Activated CD8-positive, alpha-beta T cell treated with anti-CD3 and anti-CD28 coated beads for 36 hours (primary cell): ENCODE data around the gene PSD4. TPM values are rescaled to one million over a fixed set of nuclear protein-coding genes. Genes with fewer than 3 reads are reported as not detected.

Experiments used
- ATAC-seq: fragments of 200-7000 bp; cut with Tn5 transposase; one replicate; pipeline ENCODE4 v1.10.0; 2021; ENCODE audit warnings: mild to moderate bottlenecking, moderate library complexity
- CTCF ChIA-PET: fragments of 350-600 bp; sonication (Branson Sonifier 250); formaldehyde crosslinking; loops from one replicate; lab custom pipeline; 2021; ENCODE audit warnings: antibody characterized with exemption; lab: Charles Lee
- POLR2A ChIA-PET: fragments of 350-600 bp; sonication (Branson Sonifier 250); formaldehyde crosslinking; loops from one replicate; lab custom pipeline; 2021; ENCODE audit warnings: antibody characterized with exemption; lab: Charles Lee
- DNase-seq: peaks from one replicate; pipeline ENCODE4 v3.0.0-alpha.2; 2020
- H3K27ac Mint-ChIP-seq: one replicate; pipeline ENCODE4 v1.8.0; 2021; ENCODE audit warnings: mild to moderate bottlenecking, mixed read lengths
- H3K27me3 Mint-ChIP-seq: one replicate; pipeline ENCODE4 v1.8.0; 2021; ENCODE audit warnings: mixed read lengths
- H3K36me3 Mint-ChIP-seq: one replicate; pipeline ENCODE4 v1.8.0; 2021; ENCODE audit warnings: low read depth, mixed read lengths
- H3K4me1 Mint-ChIP-seq: one replicate; pipeline ENCODE4 v1.8.0; 2021; ENCODE audit warnings: low read depth, mixed read lengths
- H3K4me3 Mint-ChIP-seq: one replicate; pipeline ENCODE4 v1.8.0; 2021; ENCODE audit warnings: mild to moderate bottlenecking, moderate library complexity, mixed read lengths
- H3K9me3 Mint-ChIP-seq: one replicate; pipeline ENCODE4 v1.8.0; 2021; ENCODE audit warnings: mixed read lengths
- CTCF ChIP-seq: fragments of 200-600 bp; IDR thresholded peaks from one replicate; pipeline ENCODE4 v1.8.0; 2022; ENCODE audit warnings: antibody characterized with exemption, mild to moderate bottlenecking
- intact Hi-C: fragments of 100-400 bp; cut with micrococcal nuclease; formaldehyde crosslinking; loops from one replicate; pipeline ENCODE4 v1.10.0; 2022
- total RNA-seq, 2 experiments: library from RNA; stranded (reverse); gene quantifications; one replicate each; pipeline ENCODE4 v1.2.3, GENCODE V29; 2021

PSD4 gene
- total RNA-seq, 2 experiments from 2014 or later = 247 to 251 TPM

- POLR2A ChIA-PET = interaction anchor here (0.9 kb wide), 1 partner anchor 12 kb away, joined by 3 read pairs; no protein-coding TSS in a partner anchor
- DNase-seq = no peak
- H3K9me3 Mint-ChIP-seq = no peaks in the 10 kb centered on the region
- peak overlapping the region; percentile 26 for H3K27ac Mint-ChIP-seq
- no peak for ATAC-seq
- intact Hi-C loops = no loop called here
- no peaks in the 10 kb centered on the region for H3K27me3 Mint-ChIP-seq
- no peak overlapping the region for H3K4me3 Mint-ChIP-seq
- H3K4me1 Mint-ChIP-seq = peaks cover 70% of the 10 kb centered on the region
- no peak for TF ChIP-seq CTCF
- CTCF ChIA-PET = interaction anchor here (1.1 to 1.3 kb wide), 2 partner anchors 13 to 18 kb away, joined by 4 to 6 read pairs; no protein-coding TSS in a partner anchor
- H3K36me3 Mint-ChIP-seq = peaks cover 72% of the 10 kb centered on the region
Observed at GRCh38 chr2:113186433-113186796, 12.6 kb downstream of the PSD4 start.

GRCh38 chr2:113187771-113188170 is 14.0 kb downstream of the PSD4 start:
- Mint-ChIP-seq H3K4me1 (peaks cover 59% of the 10 kb centered on the region), H3K9me3 (no peaks in the 10 kb centered on the region), H3K36me3 (peaks cover 63% of the 10 kb centered on the region), H3K27me3 (no peaks in the 10 kb centered on the region), H3K27ac (peak overlapping the region; percentile 58), H3K4me3 (no peak overlapping the region)
- TF ChIP-seq CTCF = no peak
- DNase-seq = no peak
- no peak for ATAC-seq
- intact Hi-C loops = no loop called here
- CTCF ChIA-PET = interaction anchor here (1.3 kb wide), 2 partner anchors 11 to 49 kb away, joined by 5 to 6 read pairs; no protein-coding TSS in a partner anchor
- POLR2A ChIA-PET = interaction anchor here (0.8 to 1.1 kb wide), 2 partner anchors 11 to 17 kb away, joined by 3 read pairs; no protein-coding TSS in a partner anchor

GRCh38 chr2:113190871-113191270 is 17.1 kb downstream of the PSD4 start:
- no peak for TF ChIP-seq CTCF
- intact Hi-C loops = no loop called here
- no peak overlapping the region for H3K4me3 Mint-ChIP-seq
- DNase-seq (no peak), ATAC-seq (no peak)
- no peaks in the 10 kb centered on the region for H3K9me3 Mint-ChIP-seq
- peaks cover 69% of the 10 kb centered on the region for H3K36me3 Mint-ChIP-seq
- POLR2A ChIA-PET = interaction anchor here (1.1 to 1.5 kb wide), 2 partner anchors 10 to 35 kb away, joined by 3 to 6 read pairs; no protein-coding TSS in a partner anchor
- peaks cover 44% of the 10 kb centered on the region for H3K4me1 Mint-ChIP-seq
- CTCF ChIA-PET = interaction anchor here (0.7 to 1.6 kb wide), 9 partner anchors 8 to 111 kb away, joined by 3 to 7 read pairs (median 4); no protein-coding TSS in a partner anchor
- H3K27ac Mint-ChIP-seq = no peak overlapping the region
- H3K27me3 Mint-ChIP-seq = no peaks in the 10 kb centered on the region

- H3K36me3 Mint-ChIP-seq = peaks cover 72% of the 10 kb centered on the region
- ChIA-PET POLR2A (interaction anchor here (2.0 to 4.5 kb wide), 2 partner anchors 9 to 12 kb away, joined by 6 to 22 read pairs; no protein-coding TSS in a partner anchor), CTCF (interaction anchor here (1.7 to 2.4 kb wide), 3 partner anchors 11 to 109 kb away, joined by 6 to 9 read pairs (median 7); no protein-coding TSS in a partner anchor)
- DNase-seq (no peak), ATAC-seq (no peak)
- H3K27ac Mint-ChIP-seq = no peak overlapping the region
- no peak for TF ChIP-seq CTCF
- intact Hi-C loops = no loop called here
- no peaks in the 10 kb centered on the region for H3K9me3 Mint-ChIP-seq
- H3K4me3 Mint-ChIP-seq = no peak overlapping the region
- H3K4me1 Mint-ChIP-seq = peaks cover 28% of the 10 kb centered on the region
- no peaks in the 10 kb centered on the region for H3K27me3 Mint-ChIP-seq
Observed at GRCh38 chr2:113192459-113193100, 18.8 kb downstream of the PSD4 start.
